GM10266 (cell line): ENCODE measurements around the gene PRSS33.

Source experiments
- DNase-seq: peaks from one replicate; pipeline ENCODE4 v3.0.0; 2012; ENCODE audit errors: extremely low spot score
- TF ChIP-seq, protein P1 (sequence below): IDR thresholded peaks from 2 replicates; pipeline ENCODE4 v1.5.1; 2012; ENCODE audit warnings: mild to moderate bottlenecking, low read depth; ENCODE audit not compliant: control insufficient read depth, insufficient read depth; ENCODE audit errors: missing control alignments

The PRSS33 gene

GRCh38 chr16:2825906-2826305 is 38.5 kb upstream of the PRSS33 start:
- DNase-seq, result no peak
- TF ChIP-seq, protein P1, sequence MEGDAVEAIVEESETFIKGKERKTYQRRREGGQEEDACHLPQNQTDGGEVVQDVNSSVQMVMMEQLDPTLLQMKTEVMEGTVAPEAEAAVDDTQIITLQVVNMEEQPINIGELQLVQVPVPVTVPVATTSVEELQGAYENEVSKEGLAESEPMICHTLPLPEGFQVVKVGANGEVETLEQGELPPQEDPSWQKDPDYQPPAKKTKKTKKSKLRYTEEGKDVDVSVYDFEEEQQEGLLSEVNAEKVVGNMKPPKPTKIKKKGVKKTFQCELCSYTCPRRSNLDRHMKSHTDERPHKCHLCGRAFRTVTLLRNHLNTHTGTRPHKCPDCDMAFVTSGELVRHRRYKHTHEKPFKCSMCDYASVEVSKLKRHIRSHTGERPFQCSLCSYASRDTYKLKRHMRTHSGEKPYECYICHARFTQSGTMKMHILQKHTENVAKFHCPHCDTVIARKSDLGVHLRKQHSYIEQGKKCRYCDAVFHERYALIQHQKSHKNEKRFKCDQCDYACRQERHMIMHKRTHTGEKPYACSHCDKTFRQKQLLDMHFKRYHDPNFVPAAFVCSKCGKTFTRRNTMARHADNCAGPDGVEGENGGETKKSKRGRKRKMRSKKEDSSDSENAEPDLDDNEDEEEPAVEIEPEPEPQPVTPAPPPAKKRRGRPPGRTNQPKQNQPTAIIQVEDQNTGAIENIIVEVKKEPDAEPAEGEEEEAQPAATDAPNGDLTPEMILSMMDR, result no peak

GRCh38 chr16:2825049-2825742 is 37.8 kb upstream of the PRSS33 start:
- no peak for DNase-seq
- TF ChIP-seq, protein P1, result no peak

- TF ChIP-seq, protein P1, result no peak
Observed at GRCh38 chr16:2824626-2825025, 37.3 kb upstream of the PRSS33 start.

DNA sequence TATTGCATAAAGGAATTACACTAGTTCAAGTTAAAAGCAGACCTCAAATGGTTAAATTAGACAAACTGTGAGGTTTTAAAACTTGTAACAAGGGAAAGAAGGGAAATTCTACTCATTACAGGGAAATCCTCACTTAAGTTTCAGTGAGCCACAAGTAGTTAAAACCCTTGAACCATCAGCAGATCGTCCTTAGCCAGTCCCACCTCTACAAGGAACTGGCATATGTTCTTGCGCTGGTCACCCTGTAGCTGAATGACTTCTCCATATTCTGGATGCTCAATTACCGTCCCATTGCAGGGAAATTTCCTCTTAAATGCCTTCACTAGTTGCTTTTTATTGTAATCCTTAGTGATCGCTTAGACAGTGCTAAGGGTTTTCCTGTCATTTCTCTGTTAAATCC is 35.1 kb upstream of the PRSS33 start:
- no peak for DNase-seq
- TF ChIP-seq, protein P1, result no peak

More at GRCh38 chr16:2824626-2825025, 37.3 kb upstream of the PRSS33 start:
- DNase-seq, result no peak

- TF ChIP-seq, protein P1, result no peak
- no peak for DNase-seq
Observed at GRCh38 chr16:2822158-2822495, 34.8 kb upstream of the PRSS33 start.

DNA sequence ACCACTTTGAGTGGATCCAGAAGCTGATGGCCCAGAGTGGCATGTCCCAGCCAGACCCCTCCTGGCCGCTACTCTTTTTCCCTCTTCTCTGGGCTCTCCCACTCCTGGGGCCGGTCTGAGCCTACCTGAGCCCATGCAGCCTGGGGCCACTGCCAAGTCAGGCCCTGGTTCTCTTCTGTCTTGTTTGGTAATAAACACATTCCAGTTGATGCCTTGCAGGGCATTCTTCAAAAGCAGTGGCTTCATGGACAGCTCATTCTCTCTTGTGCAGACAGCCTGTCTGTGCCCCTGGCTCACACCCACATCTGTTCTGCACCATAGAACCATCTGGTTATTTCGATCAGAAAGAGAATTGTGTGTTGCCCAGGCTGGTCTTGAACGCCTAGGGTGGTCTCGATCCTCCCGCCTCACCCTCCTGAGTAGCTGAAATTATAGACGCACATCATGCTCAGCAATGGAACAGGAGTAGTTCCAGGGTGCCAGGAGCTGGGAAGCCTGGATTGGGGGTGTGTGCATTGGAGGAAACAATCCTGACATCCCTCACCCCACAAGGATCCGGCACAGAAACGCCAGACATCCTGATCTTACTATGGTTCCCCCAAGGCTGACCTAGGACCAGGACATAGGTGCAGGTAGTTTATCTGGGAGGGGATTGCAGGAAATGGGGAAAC is 34.3 kb upstream of the PRSS33 start:
- TF ChIP-seq, protein P1, result no peak
- no peak for DNase-seq

GRCh38 chr16:2820836-2821486 is 33.6 kb upstream of the PRSS33 start:
- no peak for DNase-seq
- TF ChIP-seq, protein P1, result no peak
